GM21447 (cell line): Measurements from ENCODE around the gene AQP9.
"Not testable (repeated sequence)": the region's sequence is repeated elsewhere in the genome, so short reads cannot be mapped to it uniquely, and the experiment has no call there.

Experiments used
- ATAC-seq: cut with Tn5 transposase; IDR thresholded peaks from one replicate; pipeline ENCODE4 v1.9.1; 2021; ENCODE audit not compliant: unreplicated experiment

AQP9 gene

GRCh38 chr15:58179206-58179605, 41.0 kb downstream of the AQP9 start:
- ATAC-seq = no peak

- no peak for ATAC-seq
Measured at GRCh38 chr15:58179741-58180381, 41.7 kb downstream of the AQP9 start.

- no peak for ATAC-seq
Measured at GRCh38 chr15:58182460-58183163, 44.4 kb downstream of the AQP9 start.

- ATAC-seq = no peak
Measured at GRCh38 chr15:58185439-58185838, 47.3 kb downstream of the AQP9 start.

GRCh38 chr15:58189148-58189811, 51.1 kb downstream of the AQP9 start:
- ATAC-seq = no peak

- no peak for ATAC-seq
Measured at GRCh38 chr15:58190419-58190818, 52.2 kb downstream of the AQP9 start.

GRCh38 chr15:58193636-58194035, 55.5 kb downstream of the AQP9 start:
- ATAC-seq = not testable (repeated sequence)

- no peak for ATAC-seq
Measured at GRCh38 chr15:58200739-58201138, 62.6 kb downstream of the AQP9 start.

- no peak for ATAC-seq
Measured at GRCh38 chr15:58201516-58201915, 63.3 kb downstream of the AQP9 start.

- ATAC-seq = no peak
Measured at GRCh38 chr15:58203537-58203936, 65.4 kb downstream of the AQP9 start.

GRCh38 chr15:58206151-58206550, 68.0 kb downstream of the AQP9 start:
- no peak for ATAC-seq

GRCh38 chr15:58208217-58208616, 70.0 kb downstream of the AQP9 start:
- not testable (repeated sequence) for ATAC-seq

- not testable (repeated sequence) for ATAC-seq
Measured at GRCh38 chr15:58209007-58209481, 70.9 kb downstream of the AQP9 start.

- ATAC-seq = not testable (repeated sequence)
Measured at GRCh38 chr15:58210031-58210430, 71.8 kb downstream of the AQP9 start.

GRCh38 chr15:58212909-58213526, 74.8 kb downstream of the AQP9 start:
- ATAC-seq = no peak

GRCh38 chr15:58213587-58214338, 75.6 kb downstream of the AQP9 start:
- no peak for ATAC-seq

- no peak for ATAC-seq
Measured at GRCh38 chr15:58214591-58215340, 76.6 kb downstream of the AQP9 start.

GRCh38 chr15:58217460-58217859, 79.3 kb downstream of the AQP9 start:
- ATAC-seq = no peak

GRCh38 chr15:58221591-58222241, 83.5 kb downstream of the AQP9 start:
- ATAC-seq = no peak

GRCh38 chr15:58222679-58223078, 84.5 kb downstream of the AQP9 start:
- no peak for ATAC-seq
